GM12878 (cell line): Measurements from ENCODE around the gene SHC2. TPM values are rescaled to one million over a fixed set of nuclear protein-coding genes. Genes with fewer than 3 reads are reported as not detected.

Source experiments
- ATAC-seq: fragments of 200-7000 bp; cut with Tn5 transposase; 3 replicates; pipeline ENCODE4 v1.9.1; 2020; ENCODE audit warnings: mild to moderate bottlenecking, moderate library complexity
- BruUV-seq: library from RNA; stranded (reverse); fragments of 400-500 nt; replicated peaks from 2 replicates; lab custom pipeline; 2021; lab: Mats Ljungman, UMichigan
- CTCF ChIA-PET: fragments of 300-600 bp; sonication (Branson Sonifier 250); formaldehyde crosslinking; extraction: SDS; loops from one replicate; lab custom pipeline; 2021; ENCODE audit warnings: inconsistent platforms; lab: Yijun Ruan, JAX
- POLR2A ChIA-PET: fragments of 350-600 bp; formaldehyde crosslinking; extraction: SDS; loops from one replicate; lab custom pipeline; 2021; ENCODE audit warnings: inconsistent platforms; lab: Charles Lee
- RAD21 ChIA-PET: fragments of 300-600 bp; sonication (Branson Sonifier 250); formaldehyde crosslinking; loops from one replicate; lab custom pipeline; 2023; ENCODE audit warnings: antibody characterized with exemption; ENCODE audit not compliant: unreplicated experiment; lab: Charles Lee
- SMC1A ChIA-PET: fragments of 300-600 bp; sonication (Branson Sonifier 250); formaldehyde crosslinking; loops from one replicate; lab custom pipeline; 2023; ENCODE audit not compliant: unreplicated experiment, uncharacterized antibody; lab: Charles Lee
- DNase-seq: peaks from one replicate; pipeline ENCODE4 v3.0.0-alpha.2; 2011; ENCODE audit warnings: low read depth, low spot score
- FAIRE-seq: peaks from 3 replicates; lab custom pipeline; 2011; peaks lifted over from hg19 to GRCh38; lab: Jason Lieb, UNC
- H2AFZ ChIP-seq: 2 replicates; pipeline ENCODE4 v1.6.0; 2011; ENCODE audit warnings: low read depth, low read length, control low read depth; ENCODE audit not compliant: control insufficient read depth
- H3K27ac ChIP-seq: 2 replicates; pipeline ENCODE4 v1.5.1; 2011; ENCODE audit warnings: control low read depth; ENCODE audit not compliant: control insufficient read depth, insufficient read depth
- H3K27me3 ChIP-seq, 2 experiments: replicated peaks in 1 of 2; 2 replicates each; pipeline versions ENCODE4 v1.6.0 to v1.6.1; 2011; ENCODE audit warnings: low read length in 1 of 2; ENCODE audit not compliant: control insufficient read depth in 2 of 2, insufficient read depth in 2 of 2
- H3K36me3 ChIP-seq, 2 experiments: 2 replicates each; pipeline ENCODE4 v1.5.1; 2011; ENCODE audit warnings: low read length in 1 of 2; ENCODE audit not compliant: control insufficient read depth in 2 of 2, insufficient read depth in 2 of 2
- H3K4me1 ChIP-seq: 2 replicates; pipeline ENCODE4 v1.6.1; 2011; ENCODE audit warnings: mild to moderate bottlenecking, low read length, moderate library complexity, mixed read lengths; ENCODE audit not compliant: control insufficient read depth, insufficient read depth
- H3K4me2 ChIP-seq: 2 replicates; pipeline ENCODE4 v1.6.0; 2011; ENCODE audit warnings: control low read depth; ENCODE audit not compliant: control insufficient read depth, insufficient read depth
- H3K4me3 ChIP-seq: fragments of 200-600 bp; sonication (generic); 2 replicates; pipeline ENCODE4 v1.5.1; 2016
- H3K79me2 ChIP-seq: 2 replicates; pipeline ENCODE4 v1.6.0; 2011; ENCODE audit warnings: low read length; ENCODE audit not compliant: control insufficient read depth, insufficient read depth
- H3K9ac ChIP-seq: 2 replicates; pipeline ENCODE4 v1.8.0; 2011; ENCODE audit warnings: low read length, control low read depth, mixed read lengths; ENCODE audit not compliant: control insufficient read depth, insufficient read depth
- H3K9me3 ChIP-seq: replicated peaks from 3 replicates; pipeline ENCODE4 v1.5.1; 2011; ENCODE audit warnings: mild to moderate bottlenecking, low read length; ENCODE audit not compliant: control insufficient read depth, insufficient read depth
- H4K20me1 ChIP-seq: 2 replicates; pipeline ENCODE4 v1.6.0; 2011; ENCODE audit not compliant: control insufficient read depth, insufficient read depth
- BCL11A ChIP-seq: IDR thresholded peaks from 2 replicates; pipeline ENCODE4 v1.6.1; 2011; ENCODE audit warnings: low read depth, low read length
- CEBPZ ChIP-seq: fragments of 150-350 bp; IDR thresholded peaks from 2 replicates; pipeline ENCODE4 v1.6.1; 2016; ENCODE audit warnings: low read depth, low read length
- CTCF ChIP-seq, 3 experiments: IDR thresholded peaks in 2 of 3; conservative IDR thresholded peaks in 1 of 3; 2 replicates each; pipeline ENCODE4 v1.5.1; 2011; ENCODE audit warnings: low read depth in 3 of 3, low read length in 3 of 3, mild to moderate bottlenecking in 3 of 3, control low read depth in 2 of 3, moderate library complexity in 2 of 3, inconsistent platforms in 1 of 3, mixed read lengths in 1 of 3; ENCODE audit not compliant: control insufficient read depth in 2 of 3, insufficient read depth in 1 of 3; ENCODE audit errors: extremely low read depth in 1 of 3
- E2F8 ChIP-seq: fragments of 450-650 bp; IDR thresholded peaks from 2 replicates; pipeline ENCODE4 v1.6.1; 2018; ENCODE audit warnings: mild to moderate bottlenecking, low read depth, moderate library complexity; ENCODE audit not compliant: partially characterized antibody
- ETV6 ChIP-seq, 2 experiments: fragments of 450-650 bp in 1 of 2; IDR thresholded peaks in 1 of 2; conservative IDR thresholded peaks in 1 of 2; 2 replicates each; pipeline ENCODE4 v1.6.1; 2014; ENCODE audit warnings: antibody characterized with exemption in 1 of 2, borderline replicate concordance in 1 of 2, low read depth in 1 of 2, mild to moderate bottlenecking in 1 of 2, moderate library complexity in 1 of 2
- EZH2 ChIP-seq: IDR thresholded peaks from 2 replicates; pipeline ENCODE4 v1.6.1; 2012; ENCODE audit warnings: low read depth, mild to moderate bottlenecking, control low read depth, inconsistent platforms, low read length, borderline replicate concordance; ENCODE audit not compliant: control insufficient read depth
- KDM1A ChIP-seq: fragments of 200-600 bp; sonication (generic); IDR thresholded peaks from 2 replicates; pipeline ENCODE4 v1.6.1; 2016; ENCODE audit warnings: borderline replicate concordance
- MTA2 ChIP-seq: fragments of 450-650 bp; IDR thresholded peaks from 2 replicates; pipeline ENCODE4 v1.6.1; 2016; ENCODE audit warnings: low read depth, mild to moderate bottlenecking, moderate library complexity
- RCOR1 ChIP-seq: conservative IDR thresholded peaks from 2 replicates; pipeline ENCODE4 v1.6.1; 2012; ENCODE audit warnings: low read depth, low read length, improper control_type of control experiment
- RFX5 ChIP-seq: IDR thresholded peaks from 2 replicates; pipeline ENCODE4 v1.6.1; 2011; ENCODE audit warnings: low read depth, low read length, improper control_type of control experiment
- SIX5 ChIP-seq: IDR thresholded peaks from 2 replicates; pipeline ENCODE4 v1.6.1; 2011; ENCODE audit warnings: mild to moderate bottlenecking, low read depth, low read length, moderate library complexity; ENCODE audit not compliant: severe bottlenecking
- SMAD5 ChIP-seq: IDR thresholded peaks from 2 replicates; pipeline ENCODE4 v1.6.1; 2016; ENCODE audit warnings: antibody characterized with exemption, low read depth
- SRF ChIP-seq, 2 experiments: IDR thresholded peaks; 2 replicates each; pipeline ENCODE4 v1.6.1; 2011; ENCODE audit warnings: low read depth in 2 of 2, low read length in 2 of 2, mild to moderate bottlenecking in 1 of 2, moderate library complexity in 1 of 2
- WGBS: methylation state at CpG from one replicate; pipeline ENCODE4 v1.1.6; 2016; ENCODE audit warnings: low lambda C conversion rate; ENCODE audit not compliant: insufficient replicate concordance, insufficient coverage; ENCODE audit errors: missing lambda C conversion rate; 5-methylcytosine and 5-hydroxymethylcytosine counted together
- in situ Hi-C: fragments of 300-500 bp; cut with MboI; formaldehyde crosslinking; loops from 9 replicates; pipeline ENCODE4 v1.14.3; 2018; ENCODE audit warnings: mixed read lengths
- intact Hi-C: fragments of 100-400 bp; cut with micrococcal nuclease; formaldehyde crosslinking; loops from one replicate; pipeline ENCODE4 v1.14.2; 2022; ENCODE audit not compliant: unreplicated experiment
- polyA plus RNA-seq, 11 experiments: library from polyadenylated mRNA; depleted of rRNA in 4 of 11; unstranded in 6 of 11; stranded (reverse) in 5 of 11; fragments of >200 nt; fragmentation: Nextera tagmentation in 4 of 11; fragmentation: Illumina TruSeq in 1 of 11; extraction: Ambion mirVana in 4 of 11; extraction: Trizol in 1 of 11; gene quantifications; 1 replicate in 1 of 11; 2 replicates in 10 of 11; pipeline versions ENCODE4 v1.2.1 to v1.2.3, GENCODE V29; 2011 to 2016; ENCODE audit warnings: inconsistent platforms in 2 of 11, missing spikeins in 2 of 11, low read depth in 1 of 11
- total RNA-seq, 4 experiments: library from RNA; depleted of rRNA in 3 of 4; stranded (reverse); fragments of >200 nt in 3 of 4; fragmentation: Illumina TruSeq in 1 of 4; extraction: Trizol in 1 of 4; gene quantifications; 2 replicates each; pipeline versions ENCODE4 v1.2.1 to v1.2.3, GENCODE V29; 2013 to 2021

Gene SHC2
- total and polyA plus RNA-seq, 10 of the 15 experiments (the other 5 are each of a cell fraction or from before 2014, with no cell fraction given): 0.08 TPM; not detected in 9

- WGBS: 65% methylated on average over 26 of the region's 26 CpGs
- Histone ChIP-seq H3K4me2 (no peak overlapping the region), H2AFZ (no peak overlapping the region), H3K9ac (no peak overlapping the region), H3K36me3 (no peaks in the 10 kb centered on the region), H3K9me3 (no peaks in the 10 kb centered on the region; the same call in 2 of the 3 replicates), H3K79me2 (no peaks in the 10 kb centered on the region), H3K27ac (no peak overlapping the region), H3K4me3 (no peak overlapping the region), H3K4me1 (no peaks in the 10 kb centered on the region), H3K27me3 (no peaks in the 10 kb centered on the region), H4K20me1 (no peaks in the 10 kb centered on the region)
- ATAC-seq (no peak), DNase-seq (no peak), FAIRE-seq (no peak)
- ChIA-PET POLR2A (no interaction called here), CTCF (no interaction called here), RAD21 (no interaction called here), SMC1A (no interaction called here)
- BruUV-seq: no TSS peak
- intact Hi-C loops (no loop called here), in situ Hi-C loops (no loop called here)
- TF ChIP-seq RFX5: no peak
- no peak for TF ChIP-seq E2F8
- TF ChIP-seq MTA2: no peak
- TF ChIP-seq RCOR1: no peak
- no peak for TF ChIP-seq KDM1A
- TF ChIP-seq CEBPZ: no peak
- no peak for TF ChIP-seq BCL11A
- no peak for TF ChIP-seq SMAD5
- no peak for TF ChIP-seq EZH2
- no peak for TF ChIP-seq SRF (IDR thresholded peaks at IDR 0.05; ENCODE audit: low read depth in 2 of 2, low read length in 2 of 2)
- TF ChIP-seq CTCF (IDR thresholded peaks at IDR 0.05 in 2 of 3, conservative IDR thresholded peaks at IDR 0.05 in 1 of 3; ENCODE audit: control insufficient read depth in 2 of 3, extremely low read depth in 1 of 3, insufficient read depth in 1 of 3, low read depth in 3 of 3, low read length in 3 of 3): no peak
- TF ChIP-seq SIX5: no peak
- TF ChIP-seq ETV6 (conservative IDR thresholded peaks at IDR 0.05 in 1 of 2, IDR thresholded peaks at IDR 0.05 in 1 of 2; ENCODE audit: borderline replicate concordance in 1 of 2, low read depth in 1 of 2): no peak
Measured at GRCh38 chr19:444677-445210, 16.1 kb downstream of the SHC2 start.
